Measurements from ENCODE around the gene ITPKB.
"Not testable (repeated sequence)": the region's sequence is repeated elsewhere in the genome, so short reads cannot be mapped to it uniquely, and the experiment has no call there.

The ITPKB gene

DNA sequence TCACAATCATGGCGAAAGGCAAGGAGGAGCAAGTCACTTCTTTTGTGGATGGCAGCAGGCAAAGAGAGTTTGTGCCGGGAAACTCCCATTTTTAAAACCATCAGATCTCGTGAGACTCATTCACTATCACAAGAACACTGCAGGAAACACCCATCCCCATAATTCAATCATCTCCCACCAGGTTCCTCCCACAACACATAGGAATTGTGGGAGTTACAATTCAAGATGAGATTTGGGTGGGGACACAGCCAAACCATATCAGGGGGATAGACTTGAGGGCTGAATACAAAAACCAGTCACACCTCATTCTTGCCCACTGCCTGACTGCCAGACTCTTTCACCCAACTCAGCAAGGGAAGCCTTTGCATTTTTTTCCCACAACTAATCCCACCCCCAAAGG, 140.1 kb downstream of the ITPKB start:
- not testable (repeated sequence) for DNase-seq

DNA sequence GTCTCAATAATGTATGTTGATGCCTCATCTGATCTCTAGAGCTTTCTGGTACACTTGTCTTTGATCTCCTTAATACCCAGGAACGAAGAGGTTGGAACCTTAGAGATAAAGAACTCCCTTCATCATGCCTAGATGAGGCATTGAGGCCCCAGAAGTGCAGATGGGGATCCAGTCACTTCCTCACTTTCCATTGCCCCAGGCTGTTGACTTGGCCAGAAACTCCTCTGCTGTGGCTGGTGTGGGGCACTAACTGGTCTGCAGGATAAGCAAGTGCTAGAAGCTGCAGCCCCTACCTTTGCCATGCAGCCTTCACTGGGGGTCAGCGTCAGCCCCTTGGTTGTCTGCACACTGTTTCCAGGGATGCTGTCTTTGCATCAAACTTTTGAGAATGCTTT, 140.6 kb downstream of the ITPKB start:
- DNase-seq = no peak

DNA sequence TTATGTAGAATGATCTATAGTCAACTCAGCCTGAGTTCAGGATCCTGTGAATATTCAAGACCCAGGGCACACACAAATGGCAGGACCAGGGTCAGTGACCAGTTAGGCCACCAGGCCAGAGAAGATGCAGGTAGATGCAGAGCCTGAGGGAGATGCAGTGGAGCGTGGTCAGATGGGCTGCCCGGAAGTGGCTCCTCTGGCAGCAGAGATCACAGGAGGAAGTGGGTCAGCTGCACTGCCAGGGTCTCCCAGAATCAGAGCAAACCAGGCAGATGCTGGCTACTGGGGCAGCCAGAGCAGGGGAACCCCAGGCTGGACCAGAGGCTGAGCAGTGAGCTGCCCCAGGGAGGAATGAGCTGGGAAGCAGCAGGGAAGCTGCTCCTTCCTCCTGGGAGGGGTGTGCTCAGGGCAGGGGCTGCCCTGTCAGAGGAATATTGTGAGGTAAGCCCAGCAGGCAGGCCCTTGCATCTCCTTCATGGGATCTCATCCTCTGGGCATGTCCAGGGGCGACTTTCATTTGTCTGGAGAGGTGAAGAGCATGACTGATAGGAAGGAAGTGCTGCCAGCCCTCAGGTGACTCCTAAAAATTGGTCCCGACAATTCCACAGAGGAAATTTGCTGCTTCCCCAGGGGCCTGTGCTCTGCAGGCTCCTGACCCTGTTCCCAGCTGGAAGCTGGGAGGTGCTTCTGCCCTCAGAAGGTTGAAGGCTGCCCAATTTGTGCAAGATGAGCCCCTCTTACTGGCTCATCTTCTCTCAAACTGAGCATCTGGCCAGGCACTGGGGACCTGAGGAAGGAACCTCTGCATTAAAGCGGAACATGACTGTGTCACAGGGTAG, 141.2 kb downstream of the ITPKB start:
- DNase-seq = no peak

DNA sequence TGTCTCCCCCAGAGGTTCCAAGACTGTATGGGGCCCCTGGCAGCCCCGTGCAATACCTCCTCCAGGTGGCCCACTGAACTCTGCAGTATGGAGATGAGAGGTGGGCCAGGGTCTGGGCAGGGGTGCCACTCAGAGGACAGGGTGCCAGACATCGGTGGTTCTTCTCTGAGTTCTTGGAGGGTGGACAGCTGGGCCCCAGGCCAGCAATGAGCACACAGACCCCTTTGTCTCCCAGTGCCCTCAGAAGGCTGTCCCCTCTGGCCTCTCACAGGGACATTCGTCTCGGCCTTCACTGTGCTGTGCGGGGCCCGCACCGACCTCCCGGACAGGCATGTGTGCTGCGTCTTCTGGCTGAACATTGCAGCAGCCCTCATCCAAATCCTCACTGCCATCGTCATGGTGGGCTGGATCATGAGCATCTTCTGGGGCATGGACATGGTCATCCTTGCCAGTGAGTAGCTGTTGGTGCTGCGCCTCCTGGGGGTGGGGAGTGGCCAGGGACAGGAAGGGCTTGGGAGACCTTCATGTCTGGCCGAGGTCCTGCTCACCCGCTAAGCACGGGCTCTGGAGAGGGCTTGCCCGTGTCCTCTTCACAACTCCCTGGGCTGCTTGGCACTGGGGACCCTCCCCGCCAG, 142.4 kb downstream of the ITPKB start:
- DNase-seq = no peak

DNA sequence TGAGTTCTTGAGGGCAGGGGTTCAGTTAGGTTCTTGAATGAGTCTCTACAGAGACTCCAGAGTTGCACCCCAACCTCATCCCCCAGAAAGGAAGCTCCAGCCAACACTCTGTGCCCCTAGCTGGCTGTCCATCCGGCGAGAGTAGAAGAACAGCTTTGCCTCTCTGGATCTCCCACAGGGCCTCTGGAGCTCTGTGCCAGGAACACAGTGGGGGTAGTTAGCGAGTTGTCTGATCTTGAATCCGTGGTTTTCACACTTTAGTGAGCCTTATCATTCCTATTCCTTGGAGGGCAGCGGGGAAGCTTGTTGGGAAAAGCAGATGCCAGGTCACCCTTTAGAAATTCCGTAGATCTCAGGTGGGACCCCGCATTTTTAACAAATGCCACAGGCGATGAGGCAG, 145.5 kb downstream of the ITPKB start:
- DNase-seq = no peak

DNA sequence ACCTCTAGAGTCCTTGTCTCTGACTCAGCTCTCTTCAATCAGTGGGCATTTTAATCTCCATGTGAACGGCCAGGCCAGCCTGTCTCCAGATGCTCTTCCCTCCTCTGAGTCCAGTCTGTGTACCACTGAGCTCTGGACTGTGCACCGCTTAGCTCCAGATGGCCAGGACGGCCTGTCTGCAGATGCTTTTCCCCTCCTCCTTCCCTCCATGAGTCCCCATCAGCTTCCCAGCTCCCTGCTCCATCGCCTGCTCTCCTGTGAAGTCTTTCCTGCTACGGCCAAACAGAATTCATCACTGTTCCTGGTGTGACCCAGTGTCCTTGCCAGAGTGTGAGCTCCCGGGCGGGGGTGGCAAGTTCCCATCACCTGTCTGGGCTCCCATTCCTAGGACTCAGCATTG, 148.5 kb downstream of the ITPKB start:
- DNase-seq = peak; percentile 73 to 87

DNA sequence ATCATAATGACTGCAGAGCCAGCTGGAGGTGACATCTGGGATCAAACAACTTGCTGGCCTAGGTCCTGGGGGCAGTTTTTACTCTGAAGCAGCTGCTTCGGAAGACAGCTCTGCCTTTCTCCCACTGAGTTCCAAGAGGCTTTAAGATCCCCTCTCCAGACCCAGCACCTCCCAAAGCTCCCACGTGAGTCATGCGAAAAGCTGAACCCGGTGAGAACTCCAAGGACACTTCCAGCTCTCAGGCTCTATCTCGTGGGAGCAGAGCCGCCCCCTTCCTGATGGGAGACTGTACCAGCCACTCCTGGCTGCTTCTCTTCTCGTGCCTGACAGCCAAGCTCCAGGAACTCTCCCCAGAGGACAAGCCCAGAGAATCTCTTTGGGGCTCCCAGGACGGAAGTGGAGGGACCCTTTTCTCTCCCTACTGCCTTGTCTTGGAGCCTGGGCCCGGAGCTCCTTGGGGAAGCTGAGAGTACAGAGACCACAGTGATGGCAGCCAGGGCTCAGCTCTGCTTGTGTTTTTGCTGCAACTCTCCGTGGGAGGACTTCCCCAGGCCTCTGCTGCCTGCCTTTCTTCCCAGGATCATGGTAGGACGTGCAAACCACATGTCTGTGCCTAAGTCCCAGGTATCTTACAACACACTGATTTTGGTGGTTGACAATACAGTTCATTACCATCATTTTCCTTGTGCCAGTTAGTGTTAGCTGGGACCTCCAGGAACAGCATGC, 149.9 kb downstream of the ITPKB start:
- peak; percentile 79 to 90 for DNase-seq

DNA sequence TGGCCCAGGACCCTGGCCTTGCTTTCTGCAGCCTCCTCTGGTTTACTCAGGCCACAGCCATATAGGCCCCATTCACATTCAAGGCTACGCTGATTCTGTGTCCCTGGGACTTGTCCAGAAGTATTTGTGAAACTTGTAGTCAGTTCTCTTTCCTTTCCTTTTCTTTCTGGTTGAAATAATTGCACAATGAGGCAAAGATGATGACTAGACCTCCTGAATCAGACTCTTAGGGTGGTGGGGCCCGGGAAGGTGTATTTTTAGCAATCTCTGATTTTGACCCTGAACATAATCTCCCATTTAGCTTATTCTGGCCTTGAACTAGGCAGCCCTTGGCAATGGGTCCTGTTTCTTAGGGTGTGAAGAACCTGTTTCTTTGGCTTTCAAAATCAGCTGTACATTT, 150.6 kb downstream of the ITPKB start:
- no peak for DNase-seq

DNA sequence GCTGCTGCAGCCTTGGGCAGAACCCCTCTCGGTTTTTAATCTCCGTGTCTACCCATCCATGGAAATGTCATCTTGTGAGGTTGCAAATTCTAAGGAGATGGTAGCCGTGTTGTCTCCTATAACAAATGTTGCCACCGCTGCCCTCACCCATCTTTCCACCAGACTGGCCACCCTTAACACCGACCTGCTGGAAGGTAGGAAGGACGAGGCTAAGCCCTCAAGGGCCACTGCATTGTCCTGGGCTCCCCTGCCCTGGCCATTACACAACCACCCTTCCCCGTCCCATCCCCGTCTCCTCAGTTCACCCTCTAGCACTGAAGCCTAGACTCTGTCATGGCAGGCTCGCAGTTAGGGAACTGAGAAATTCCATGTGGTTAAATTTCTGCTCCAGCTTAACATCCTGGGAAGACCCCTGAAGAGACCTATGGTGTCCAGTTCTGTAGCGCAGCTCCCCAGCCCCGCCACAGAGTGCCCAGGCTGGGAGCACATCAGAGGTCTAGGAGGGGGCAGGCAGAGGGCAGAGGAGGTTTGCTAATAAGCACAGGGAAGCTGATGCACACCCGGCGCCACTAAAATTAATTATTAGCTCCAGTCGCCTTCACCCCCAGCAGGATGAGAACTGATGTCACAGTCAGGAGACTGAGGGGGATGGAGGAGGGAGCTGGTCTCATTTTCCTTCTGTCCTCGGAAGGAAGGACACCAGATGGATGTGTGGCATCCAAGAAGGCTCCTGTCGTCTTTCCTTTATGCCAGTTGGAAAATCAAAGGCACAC, 152.2 kb downstream of the ITPKB start:
- no peak for DNase-seq

DNA sequence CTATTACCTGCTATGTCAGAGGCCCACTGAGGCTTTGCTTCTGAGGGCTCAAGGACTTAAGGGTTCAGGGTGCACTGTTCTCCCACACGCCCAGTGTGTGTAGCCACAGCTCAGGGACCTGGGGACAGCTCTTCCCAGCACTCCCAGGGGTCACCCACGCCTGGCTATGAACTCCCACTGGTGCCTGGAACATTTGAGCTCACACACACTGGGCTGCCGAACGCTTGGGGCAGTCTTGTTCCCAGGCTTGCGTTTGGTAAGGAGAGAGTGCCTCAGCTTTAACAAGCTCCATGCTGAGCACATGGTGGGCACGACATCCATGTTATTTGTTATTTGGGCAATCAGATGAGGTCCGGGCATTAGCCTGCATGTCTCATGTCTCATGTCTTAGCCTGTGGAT, 153.0 kb downstream of the ITPKB start:
- DNase-seq = no peak

DNA sequence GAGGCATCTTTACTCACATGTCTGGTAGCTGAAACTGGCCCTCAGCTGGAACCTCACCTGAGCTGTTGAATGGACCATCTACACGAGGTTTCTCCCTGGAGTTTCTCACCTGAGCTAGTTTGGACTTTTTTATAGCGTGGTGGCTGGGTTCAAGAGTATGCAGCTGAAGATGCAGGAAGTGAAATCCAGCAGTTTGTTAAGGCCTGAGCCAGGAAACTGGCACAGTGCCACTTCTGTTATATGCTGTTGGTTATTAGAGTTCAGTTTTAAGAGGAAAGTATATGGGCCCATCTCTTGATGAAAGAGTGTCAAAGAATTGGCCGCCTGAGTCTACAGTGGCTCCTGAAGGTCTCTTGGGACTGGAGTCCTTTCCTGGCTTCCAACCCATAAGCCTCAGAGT, 154.9 kb downstream of the ITPKB start:
- DNase-seq = no peak

DNA sequence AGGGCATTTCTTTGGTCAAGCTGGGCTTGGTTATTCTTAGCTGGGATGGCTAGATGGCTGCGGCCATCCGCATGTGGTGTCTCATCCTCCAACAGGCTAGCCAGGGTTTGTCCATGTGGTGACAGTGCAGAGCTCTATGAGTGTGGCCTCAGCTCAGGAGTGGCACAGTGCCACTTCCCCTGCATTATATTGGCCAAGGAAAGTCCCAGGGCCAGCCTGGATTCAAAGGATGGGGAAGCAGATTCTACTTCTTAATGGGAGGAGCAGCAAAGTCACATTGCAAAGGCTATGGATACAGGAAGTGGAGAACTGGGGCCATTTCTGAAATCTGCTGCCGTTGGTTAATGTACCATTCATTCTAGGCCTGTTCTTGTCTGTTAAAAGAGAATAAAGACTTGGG, 156.1 kb downstream of the ITPKB start:
- no peak for DNase-seq
